ENCODE measurements around the gene DHFR. TPM values are rescaled to one million over a fixed set of nuclear protein-coding genes. Genes with fewer than 3 reads are reported as not detected.
A peak's percentile ranks its signal among the peaks of the same experiment; 100 is the strongest.

DHFR gene
- 10 to 100 TPM in 2 of 4 donors, 1 to 10 TPM in 2; 4.3 to 14.9 (median 10.8) TPM for total RNA-seq
- polyA plus RNA-seq, result 8.7 TPM
- long read RNA-seq, donor 1, transcript DHFR-201 (6 exons, 3,917 nt), result major isoform, 19 of 21 reads
- long read RNA-seq, donor 1, partial matches to known transcripts, result 0 of 21 reads
- long read RNA-seq, donor 1, other reads (novel, unspliced or antisense), result 1 of 21 reads
- long read RNA-seq, donor 2, partial matches to known transcripts, result 0 of 5 reads
- long read RNA-seq, donor 2, other reads (novel, unspliced or antisense), result 2 of 5 reads
- long read RNA-seq, donor 3, partial matches to known transcripts, result 0 of 1 reads
- long read RNA-seq, donor 3, other reads (novel, unspliced or antisense), result 1 of 1 reads
- long read RNA-seq, donor 4, transcript DHFR-201 (6 exons, 3,917 nt), result major isoform, 10 of 13 reads
- long read RNA-seq, donor 4, partial matches to known transcripts, result 0 of 13 reads
- long read RNA-seq, donor 4, other reads (novel, unspliced or antisense), result 2 of 13 reads

- H3K9me3 ChIP-seq (ENCODE audit: control insufficient read depth, low read length), result no peaks in the 10 kb centered on the region
- no peaks in the 10 kb centered on the region for H3K27me3 ChIP-seq (ENCODE audit: control insufficient read depth, insufficient read depth)
- H3K4me1 ChIP-seq (ENCODE audit: control insufficient read depth, insufficient read depth, low read length), result peaks cover 4% of the 10 kb centered on the region
- peak within 1 kb of the TSS; percentile 99 for H3K27ac ChIP-seq (ENCODE audit: low read length)
- peak within 1 kb of the TSS; percentile 87 for H3K4me3 ChIP-seq (ENCODE audit: low read length)
- peak; percentile 87 to 96 (median 96) for DNase-seq
- peak; percentile 68 to 87 for ATAC-seq
- under 1% methylated on average over 74 of the region's 74 CpGs for WGBS
- intact Hi-C loops (cut with DNase I), result no loop called here
Measured at GRCh38 chr5:80654391-80655230, at the start of gene DHFR, which contains the start of gene MSH3. TSS of gene DHFR (minus strand) at chr5:80654983. CDS start at chr5:80654489, 494 bp downstream. TSS of gene MSH3 (plus strand) at chr5:80654652. CDS start at chr5:80654728, 76 bp downstream.

GRCh38 chr5:80704221-80704620 is 49.4 kb upstream of the DHFR start:
- DNase-seq (no peak), ATAC-seq (no peak)
- Histone ChIP-seq H3K27me3 (ENCODE audit: control insufficient read depth, insufficient read depth) (no peaks in the 10 kb centered on the region), H3K9me3 (ENCODE audit: control insufficient read depth, low read length) (no peaks in the 10 kb centered on the region), H3K27ac (ENCODE audit: low read length) (no peak overlapping the region), H3K4me1 (ENCODE audit: control insufficient read depth, insufficient read depth, low read length) (peaks cover 3% of the 10 kb centered on the region), H3K4me3 (ENCODE audit: low read length) (no peak overlapping the region)
- intact Hi-C loops (cut with DNase I), result no loop called here
- 89% methylated on average over 1 of the region's 1 CpG for WGBS

GRCh38 chr5:80703747-80704146 is 49.0 kb upstream of the DHFR start:
- Histone ChIP-seq H3K27ac (ENCODE audit: low read length) (no peak overlapping the region), H3K27me3 (ENCODE audit: control insufficient read depth, insufficient read depth) (no peaks in the 10 kb centered on the region), H3K4me1 (ENCODE audit: control insufficient read depth, insufficient read depth, low read length) (peaks cover 3% of the 10 kb centered on the region), H3K4me3 (ENCODE audit: low read length) (no peak overlapping the region), H3K9me3 (ENCODE audit: control insufficient read depth, low read length) (no peaks in the 10 kb centered on the region)
- ATAC-seq (no peak), DNase-seq (no peak)
- intact Hi-C loops (cut with DNase I), result no loop called here
- 60% methylated on average over 5 of the region's 5 CpGs for WGBS

- H3K27ac ChIP-seq (ENCODE audit: low read length), result no peak overlapping the region
- no peak overlapping the region for H3K4me3 ChIP-seq (ENCODE audit: low read length)
- DNase-seq (no peak), ATAC-seq (no peak)
- H3K9me3 ChIP-seq (ENCODE audit: control insufficient read depth, low read length), result no peaks in the 10 kb centered on the region
- intact Hi-C loops (cut with DNase I), result no loop called here
- peaks cover 3% of the 10 kb centered on the region for H3K4me1 ChIP-seq (ENCODE audit: control insufficient read depth, insufficient read depth, low read length)
- no peaks in the 10 kb centered on the region for H3K27me3 ChIP-seq (ENCODE audit: control insufficient read depth, insufficient read depth)
Measured at GRCh38 chr5:80703291-80703690, 48.5 kb upstream of the DHFR start.

GRCh38 chr5:80701597-80701996 is 46.8 kb upstream of the DHFR start:
- ATAC-seq (peak in 1 of 2 donors; percentile 36), DNase-seq (no peak)
- no peak overlapping the region for H3K4me3 ChIP-seq (ENCODE audit: low read length)
- intact Hi-C loops (cut with DNase I), result no loop called here
- WGBS, result 45% methylated on average over 1 of the region's 1 CpG
- no peak overlapping the region for H3K27ac ChIP-seq (ENCODE audit: low read length)
- no peaks in the 10 kb centered on the region for H3K4me1 ChIP-seq (ENCODE audit: control insufficient read depth, insufficient read depth, low read length)
- H3K9me3 ChIP-seq (ENCODE audit: control insufficient read depth, low read length), result no peaks in the 10 kb centered on the region
- H3K27me3 ChIP-seq (ENCODE audit: control insufficient read depth, insufficient read depth), result no peaks in the 10 kb centered on the region

- Histone ChIP-seq H3K27ac (ENCODE audit: low read length) (no peak overlapping the region), H3K27me3 (ENCODE audit: control insufficient read depth, insufficient read depth) (no peaks in the 10 kb centered on the region), H3K4me3 (ENCODE audit: low read length) (no peak overlapping the region), H3K9me3 (ENCODE audit: control insufficient read depth, low read length) (no peaks in the 10 kb centered on the region), H3K4me1 (ENCODE audit: control insufficient read depth, insufficient read depth, low read length) (no peaks in the 10 kb centered on the region)
- 90% methylated on average over 5 of the region's 5 CpGs for WGBS
- DNase-seq, result no peak
- ATAC-seq, result no peak
- intact Hi-C loops (cut with DNase I), result no loop called here
Measured at GRCh38 chr5:80698369-80698768, 43.6 kb upstream of the DHFR start.

- intact Hi-C loops (cut with DNase I), result no loop called here
- 81% methylated on average over 3 of the region's 3 CpGs for WGBS
- ATAC-seq, result no peak
- H3K9me3 ChIP-seq (ENCODE audit: control insufficient read depth, low read length), result no peaks in the 10 kb centered on the region
- no peaks in the 10 kb centered on the region for H3K4me1 ChIP-seq (ENCODE audit: control insufficient read depth, insufficient read depth, low read length)
- DNase-seq, result no peak
- H3K4me3 ChIP-seq (ENCODE audit: low read length), result no peak overlapping the region
- H3K27me3 ChIP-seq (ENCODE audit: control insufficient read depth, insufficient read depth), result no peaks in the 10 kb centered on the region
- no peak overlapping the region for H3K27ac ChIP-seq (ENCODE audit: low read length)
Measured at GRCh38 chr5:80697100-80697499, 42.3 kb upstream of the DHFR start.

- no peak overlapping the region for H3K27ac ChIP-seq (ENCODE audit: low read length)
- no peaks in the 10 kb centered on the region for H3K27me3 ChIP-seq (ENCODE audit: control insufficient read depth, insufficient read depth)
- no peaks in the 10 kb centered on the region for H3K9me3 ChIP-seq (ENCODE audit: control insufficient read depth, low read length)
- intact Hi-C loops (cut with DNase I), result no loop called here
- 93% methylated on average over 3 of the region's 3 CpGs for WGBS
- no peaks in the 10 kb centered on the region for H3K4me1 ChIP-seq (ENCODE audit: control insufficient read depth, insufficient read depth, low read length)
- no peak for ATAC-seq
- DNase-seq, result no peak
- H3K4me3 ChIP-seq (ENCODE audit: low read length), result no peak overlapping the region
Measured at GRCh38 chr5:80696450-80696849, 41.7 kb upstream of the DHFR start.

GRCh38 chr5:80695666-80696065 is 40.9 kb upstream of the DHFR start:
- no peak for ATAC-seq
- no peaks in the 10 kb centered on the region for H3K9me3 ChIP-seq (ENCODE audit: control insufficient read depth, low read length)
- intact Hi-C loops (cut with DNase I), result no loop called here
- no peaks in the 10 kb centered on the region for H3K27me3 ChIP-seq (ENCODE audit: control insufficient read depth, insufficient read depth)
- 93% methylated on average over 3 of the region's 3 CpGs for WGBS
- H3K4me1 ChIP-seq (ENCODE audit: control insufficient read depth, insufficient read depth, low read length), result no peaks in the 10 kb centered on the region
- no peak overlapping the region for H3K4me3 ChIP-seq (ENCODE audit: low read length)
- H3K27ac ChIP-seq (ENCODE audit: low read length), result no peak overlapping the region
- no peak for DNase-seq

GRCh38 chr5:80689627-80690026 is 34.8 kb upstream of the DHFR start:
- no peaks in the 10 kb centered on the region for H3K9me3 ChIP-seq (ENCODE audit: control insufficient read depth, low read length)
- ATAC-seq (no peak), DNase-seq (no peak)
- intact Hi-C loops (cut with DNase I), result loop anchor here in 1 of 4 donors (10.0 kb wide), 1 partner anchor 505 kb away; no protein-coding TSS in a partner anchor
- H3K27me3 ChIP-seq (ENCODE audit: control insufficient read depth, insufficient read depth), result no peaks in the 10 kb centered on the region
- WGBS, result 90% methylated on average over 4 of the region's 4 CpGs
- no peak overlapping the region for H3K4me3 ChIP-seq (ENCODE audit: low read length)
- H3K4me1 ChIP-seq (ENCODE audit: control insufficient read depth, insufficient read depth, low read length), result no peaks in the 10 kb centered on the region
- H3K27ac ChIP-seq (ENCODE audit: low read length), result no peak overlapping the region
